ENCODE results near the gene ATG7.

GRCh38 chr3:11362600-11362999 is 90.4 kb downstream of the ATG7 start:
- TF ChIP-seq CTCF (IDR thresholded peaks at IDR 0.05) (no peak), POLR2A (IDR thresholded peaks at IDR 0.05) (no peak)

Measured in vagina (tissue), 2 donors.